Gastrocnemius medialis (tissue), 4 donors: Measurements from ENCODE around the gene TMEM176B. TPM values are rescaled to one million over a fixed set of nuclear protein-coding genes. Genes with fewer than 3 reads are reported as not detected.

ENCODE experiments used
- ATAC-seq, 2 donors: fragments of 150-250 bp; one replicate each; pipeline ENCODE4 v1.9.1; 2016
- DNase-seq, 2 donors: peaks; one replicate each; pipeline ENCODE4 v3.0.0-alpha.2; 2019
- H3K27ac ChIP-seq, 4 donors: fragments of 200-600 bp; sonication (generic); 1 replicate in 1 of 4; 2 replicates in 3 of 4; pipeline ENCODE4 v1.5.1; 2016 to 2018; ENCODE audit warnings: mild to moderate bottlenecking in 2 of 4, moderate library complexity in 1 of 4
- H3K27me3 ChIP-seq, 3 donors: fragments of 200-600 bp; sonication (generic) in 2 of 3; 1 replicate in 1 of 3; 2 replicates in 2 of 3; pipeline versions ENCODE4 v1.5.1 to v1.6.0; 2016 to 2019; ENCODE audit warnings: mild to moderate bottlenecking in 1 of 3, moderate library complexity in 1 of 3
- H3K36me3 ChIP-seq, 2 donors: fragments of 200-600 bp; sonication (generic) in 1 of 2; one replicate each; pipeline ENCODE4 v1.5.1; 2017 to 2018
- H3K4me1 ChIP-seq, 2 donors: fragments of 200-600 bp; sonication (generic) in 1 of 2; one replicate each; pipeline ENCODE4 v1.5.1; 2016 to 2017; ENCODE audit warnings: mild to moderate bottlenecking in 2 of 2
- H3K4me3 ChIP-seq, 4 donors: fragments of 200-600 bp; sonication (generic) in 3 of 4; 1 replicate in 1 of 4; 2 replicates in 3 of 4; pipeline ENCODE4 v1.5.1; 2016 to 2019; ENCODE audit warnings: mild to moderate bottlenecking in 2 of 4
- H3K9me3 ChIP-seq, 3 donors: fragments of 200-600 bp; sonication (generic) in 2 of 3; 1 replicate in 1 of 3; 2 replicates in 2 of 3; pipeline ENCODE4 v1.5.1; 2016 to 2019
- CTCF ChIP-seq, 5 experiments: fragments of 450-650 bp in 3 of 5; fragments of 200-600 bp in 2 of 5; sonication (generic) in 2 of 5; IDR thresholded peaks in 4 of 5; conservative IDR thresholded peaks in 1 of 5; 1 replicate in 4 of 5; 2 replicates in 1 of 5; pipeline ENCODE4 v1.5.1; 2016 to 2019; ENCODE audit warnings: antibody characterized with exemption in 5 of 5, mild to moderate bottlenecking in 3 of 5, moderate library complexity in 3 of 5
- POLR2A ChIP-seq, 2 donors: fragments of 450-650 bp; IDR thresholded peaks; one replicate each; pipeline ENCODE4 v1.6.1; 2017; ENCODE audit warnings: antibody characterized with exemption in 2 of 2, mild to moderate bottlenecking in 2 of 2, moderate library complexity in 2 of 2
- in situ Hi-C, 4 donors: fragments of 200-750 bp; cut with MboI; loops; one replicate each; pipeline versions ENCODE4 v1.15.0 to v1.8.0; 2017; ENCODE audit warnings: low sequenced_read_pairs in 4 of 4
- intact Hi-C: fragments of 100-400 bp; cut with DNase I; formaldehyde crosslinking; loops from one replicate; pipeline ENCODE4 v1.15.1; 2023; ENCODE audit warnings: low total_unique reads
- total RNA-seq, 4 donors: library from RNA; depleted of rRNA; stranded (reverse); fragments of >200 nt; gene quantifications; one replicate each; pipeline versions ENCODE4 v1.1.0 to v1.2.3, GENCODE V29; 2016

TMEM176B gene
- total RNA-seq, 4 donors from 2014 or later = 5.8 to 9.6 (median 7.6) TPM

GRCh38 chr7:150831851-150832250, 31.7 kb upstream of the TMEM176B start:
- DNase-seq = no peak
- in situ Hi-C loops = no loop called here

GRCh38 chr7:150830937-150831336, 30.8 kb upstream of the TMEM176B start:
- no peak overlapping the region for H3K27ac ChIP-seq
- no peaks in the 10 kb centered on the region for H3K36me3 ChIP-seq
- TF ChIP-seq CTCF (IDR thresholded peaks at IDR 0.05 in 4 of 5, conservative IDR thresholded peaks at IDR 0.05 in 1 of 5) = no peak
- H3K4me1 ChIP-seq = no peaks in the 10 kb centered on the region
- ATAC-seq (no peak), DNase-seq (no peak)
- no peaks in the 10 kb centered on the region for H3K9me3 ChIP-seq
- intact Hi-C loops (no loop called here), in situ Hi-C loops (no loop called here)
- no peaks in the 10 kb centered on the region for H3K27me3 ChIP-seq
- H3K4me3 ChIP-seq = no peak overlapping the region

More at GRCh38 chr7:150831851-150832250, 31.7 kb upstream of the TMEM176B start:
- ATAC-seq = no peak
- Histone ChIP-seq H3K36me3 (no peaks in the 10 kb centered on the region), H3K4me1 (no peaks in the 10 kb centered on the region), H3K27ac (no peak overlapping the region), H3K4me3 (no peak overlapping the region), H3K9me3 (no peaks in the 10 kb centered on the region), H3K27me3 (no peaks in the 10 kb centered on the region)
- intact Hi-C loops = no loop called here
- TF ChIP-seq CTCF (IDR thresholded peaks at IDR 0.05 in 4 of 5, conservative IDR thresholded peaks at IDR 0.05 in 1 of 5) (no peak), POLR2A (IDR thresholded peaks at IDR 0.05) (no peak)

- ATAC-seq = no peak
- H3K4me1 ChIP-seq = no peaks in the 10 kb centered on the region
- in situ Hi-C loops = no loop called here
- no peaks in the 10 kb centered on the region for H3K27me3 ChIP-seq
- DNase-seq = no peak
- H3K9me3 ChIP-seq = no peaks in the 10 kb centered on the region
- no peak overlapping the region for H3K4me3 ChIP-seq
- TF ChIP-seq POLR2A (IDR thresholded peaks at IDR 0.05) = no peak
- no peak for TF ChIP-seq CTCF (IDR thresholded peaks at IDR 0.05 in 4 of 5, conservative IDR thresholded peaks at IDR 0.05 in 1 of 5)
- no peaks in the 10 kb centered on the region for H3K36me3 ChIP-seq
- intact Hi-C loops = no loop called here
- no peak overlapping the region for H3K27ac ChIP-seq
These were observed 29.3 kb upstream of the TMEM176B start for GRCh38 chr7:150829426-150829825.

GRCh38 chr7:150828384-150828783, 28.2 kb upstream of the TMEM176B start:
- intact Hi-C loops = no loop called here

More at GRCh38 chr7:150828384-150828783, 28.2 kb upstream of the TMEM176B start:
- TF ChIP-seq CTCF (IDR thresholded peaks at IDR 0.05 in 4 of 5, conservative IDR thresholded peaks at IDR 0.05 in 1 of 5) = no peak
- TF ChIP-seq POLR2A (IDR thresholded peaks at IDR 0.05) = no peak
- in situ Hi-C loops = no loop called here
- DNase-seq = no peak
- ATAC-seq = no peak
- H3K27ac ChIP-seq = no peak overlapping the region
- no peak overlapping the region for H3K4me3 ChIP-seq
- H3K36me3 ChIP-seq = no peaks in the 10 kb centered on the region
- H3K4me1 ChIP-seq = no peaks in the 10 kb centered on the region
- no peaks in the 10 kb centered on the region for H3K9me3 ChIP-seq
- H3K27me3 ChIP-seq = no peaks in the 10 kb centered on the region
